HG02588 (cell line): Measurements from ENCODE around the gene OPTN.
"Not testable (repeated sequence)": the region's sequence is repeated elsewhere in the genome, so short reads cannot be mapped to it uniquely, and the experiment has no call there.

Experiments
- ATAC-seq: cut with Tn5 transposase; IDR thresholded peaks from one replicate; pipeline ENCODE4 v1.9.1; 2021; ENCODE audit warnings: mild to moderate bottlenecking, moderate library complexity; ENCODE audit not compliant: unreplicated experiment

OPTN gene

DNA sequence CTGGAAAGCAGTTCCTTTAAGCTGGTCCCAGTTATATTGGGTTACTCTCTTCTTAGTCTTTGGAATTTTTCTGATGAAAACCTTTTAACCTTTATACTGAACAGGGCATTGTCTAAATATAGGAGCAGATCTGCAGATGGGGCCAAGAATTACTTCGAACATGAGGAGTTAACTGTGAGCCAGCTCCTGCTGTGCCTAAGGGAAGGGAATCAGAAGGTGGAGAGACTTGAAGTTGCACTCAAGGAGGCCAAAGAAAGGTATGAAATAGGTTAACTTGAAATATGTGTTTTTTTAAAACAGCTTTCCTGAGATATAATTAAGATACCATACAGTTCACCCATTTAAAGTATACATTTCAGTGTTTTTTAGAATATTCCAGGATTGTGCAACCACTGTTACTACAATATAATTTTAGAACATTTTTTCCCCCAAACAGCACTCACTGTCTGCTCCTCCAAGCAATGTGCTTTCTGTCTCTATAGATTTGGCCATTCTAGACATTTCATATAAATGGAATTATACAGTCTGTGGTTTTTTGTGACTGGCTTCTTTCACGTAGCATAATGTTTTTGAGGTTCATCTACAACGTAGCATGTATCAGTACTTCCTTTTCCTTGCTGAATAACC, 18.9 kb downstream of the OPTN start:
- ATAC-seq: no peak

DNA sequence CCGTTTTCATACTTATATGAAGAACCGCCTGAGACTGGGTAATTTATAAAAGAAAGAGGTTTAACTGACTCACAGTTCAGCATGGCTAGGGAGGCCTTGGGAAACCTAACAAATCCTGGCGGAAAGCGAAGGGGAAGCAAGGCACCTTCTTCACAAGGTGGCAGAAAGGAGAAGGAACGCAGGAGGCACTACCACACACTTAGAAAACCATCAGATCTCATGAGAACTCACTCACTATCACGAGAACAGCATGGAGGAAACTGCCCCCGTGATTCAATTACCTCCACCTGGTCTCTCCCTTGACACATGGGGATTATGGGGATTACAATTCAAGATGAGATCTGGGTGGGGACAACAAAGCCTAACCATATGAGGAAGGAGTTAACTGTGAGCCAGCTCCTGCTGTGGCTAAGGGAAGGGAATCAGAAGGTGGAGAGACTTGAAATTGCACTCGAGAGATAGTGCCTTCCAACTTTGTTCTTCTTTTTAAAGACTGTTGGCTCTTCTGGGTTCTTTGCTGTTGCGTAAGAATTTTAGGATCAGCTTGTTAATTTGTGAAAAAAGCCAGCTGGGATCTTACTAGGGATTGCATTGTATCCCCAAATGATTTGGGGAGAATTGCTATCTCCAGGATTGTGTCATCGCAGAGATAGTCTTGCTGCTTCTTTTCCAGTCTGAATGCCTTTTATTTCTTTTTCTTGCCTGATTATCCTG, 21.0 kb downstream of the OPTN start:
- ATAC-seq: no peak

DNA sequence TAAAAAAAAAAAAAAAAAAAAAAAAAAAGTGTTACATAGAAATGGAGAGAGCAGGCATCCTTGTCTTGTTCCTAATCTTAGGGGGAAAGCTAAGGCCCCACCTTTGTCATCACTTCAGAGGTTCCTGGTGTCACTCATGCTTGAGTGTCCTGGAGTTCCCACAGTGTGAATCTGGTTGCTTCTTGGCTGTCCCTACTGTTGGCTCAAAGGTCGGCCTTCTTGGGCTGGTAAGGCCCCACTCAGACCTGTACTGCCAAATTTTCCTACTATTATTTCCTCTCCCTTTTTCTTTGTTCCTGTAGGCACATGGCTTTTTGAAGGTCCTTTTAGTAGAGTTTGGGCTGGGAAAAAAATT, 21.5 kb downstream of the OPTN start:
- ATAC-seq: no peak

DNA sequence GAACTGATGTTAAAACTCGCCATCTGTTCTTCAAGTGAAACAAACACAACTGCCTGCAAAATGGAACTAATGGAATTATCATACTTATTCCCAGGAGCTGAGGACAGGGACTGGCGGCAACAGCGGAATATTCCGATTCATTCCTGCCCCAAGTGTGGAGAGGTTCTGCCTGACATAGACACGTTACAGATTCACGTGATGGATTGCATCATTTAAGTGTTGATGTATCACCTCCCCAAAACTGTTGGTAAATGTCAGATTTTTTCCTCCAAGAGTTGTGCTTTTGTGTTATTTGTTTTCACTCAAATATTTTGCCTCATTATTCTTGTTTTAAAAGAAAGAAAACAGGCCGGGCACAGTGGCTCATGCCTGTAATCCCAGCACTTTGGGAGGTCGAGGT, 36.7 kb downstream of the OPTN start:
- ATAC-seq: no peak

DNA sequence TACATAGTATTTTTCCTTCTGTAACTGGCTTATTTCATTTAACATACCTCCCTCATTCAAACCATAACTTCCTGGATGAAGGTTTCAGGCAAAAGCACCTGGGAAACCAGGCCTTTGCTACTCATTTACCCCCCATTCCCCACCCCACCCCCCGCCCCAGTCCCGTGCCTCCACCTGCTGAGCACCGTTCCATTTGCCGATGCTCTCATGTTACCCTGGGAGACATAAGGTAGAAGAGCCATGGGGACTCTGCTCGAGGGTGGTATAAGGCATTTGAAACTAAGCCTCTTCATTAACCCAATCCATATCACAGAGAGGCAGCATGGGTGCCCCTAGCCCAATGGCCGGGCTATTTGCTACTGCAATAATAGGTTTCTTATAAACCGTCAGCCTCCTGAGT, 39.2 kb downstream of the OPTN start:
- ATAC-seq: no peak

DNA sequence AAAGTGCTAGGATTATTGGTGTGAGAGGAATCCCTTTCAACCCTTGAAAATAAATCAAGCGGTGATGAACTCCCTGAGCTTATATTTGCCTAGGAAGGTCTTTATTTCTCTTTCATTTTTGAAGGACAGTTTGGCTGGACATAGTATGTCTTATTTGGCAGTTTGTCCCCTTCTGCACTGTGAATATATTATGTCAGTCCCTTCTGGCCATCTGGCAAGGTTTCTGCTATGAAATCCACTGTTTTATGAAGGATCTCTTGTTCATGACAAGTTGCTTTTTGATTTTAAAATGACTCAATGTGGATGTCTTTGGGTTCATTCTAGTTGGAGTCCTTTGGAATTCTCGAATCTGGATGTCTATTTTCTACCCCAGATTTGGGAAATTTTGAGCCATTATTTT, 39.7 kb downstream of the OPTN start:
- ATAC-seq: no peak

DNA sequence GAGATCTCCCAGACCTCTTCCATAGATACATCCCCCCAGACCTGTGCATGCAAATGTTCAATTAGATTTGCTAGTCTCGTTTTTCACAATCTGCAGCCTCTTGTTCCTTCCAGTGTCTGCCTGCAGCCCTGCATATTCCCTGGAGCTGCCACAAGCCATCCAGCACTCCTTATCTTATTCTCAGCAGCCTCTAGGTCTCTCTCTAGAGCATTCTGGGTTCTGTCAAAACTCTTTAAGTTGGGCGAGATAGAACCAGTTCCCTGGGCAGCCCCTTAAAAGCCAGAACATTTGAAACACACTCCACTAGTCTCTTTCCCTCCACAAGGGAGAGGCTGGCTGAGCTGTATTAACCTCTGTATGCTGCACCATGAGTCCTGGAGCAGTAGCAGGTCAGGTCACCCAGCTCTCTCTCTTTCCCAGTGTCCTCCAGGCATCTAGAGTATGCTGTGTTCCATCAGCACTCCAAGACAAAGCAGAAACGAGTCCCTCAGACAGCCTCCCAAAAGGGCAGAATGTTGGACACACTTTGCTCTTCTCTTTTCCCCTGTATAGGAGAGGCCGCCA, 40.7 kb downstream of the OPTN start:
- no peak for ATAC-seq

DNA sequence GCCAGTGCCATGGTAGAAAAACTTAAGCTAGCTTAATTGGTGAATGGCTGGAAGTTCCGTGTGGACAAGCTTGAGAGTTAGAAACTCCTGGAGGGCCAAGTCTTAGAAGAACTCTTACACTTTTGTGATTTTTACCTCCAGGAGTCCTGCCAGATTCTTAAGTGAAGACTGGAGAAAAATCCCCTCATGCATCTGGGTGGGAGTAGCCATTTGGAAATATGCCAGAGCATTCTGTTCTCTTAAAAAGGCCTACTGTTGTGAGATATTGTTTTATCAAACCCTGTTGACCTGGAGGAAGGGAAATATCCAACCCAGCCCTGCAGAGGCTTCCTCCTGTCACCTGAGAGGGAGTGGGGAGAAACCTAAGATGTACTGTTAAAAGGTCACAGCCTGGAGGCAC, 43.8 kb downstream of the OPTN start:
- ATAC-seq: no peak

DNA sequence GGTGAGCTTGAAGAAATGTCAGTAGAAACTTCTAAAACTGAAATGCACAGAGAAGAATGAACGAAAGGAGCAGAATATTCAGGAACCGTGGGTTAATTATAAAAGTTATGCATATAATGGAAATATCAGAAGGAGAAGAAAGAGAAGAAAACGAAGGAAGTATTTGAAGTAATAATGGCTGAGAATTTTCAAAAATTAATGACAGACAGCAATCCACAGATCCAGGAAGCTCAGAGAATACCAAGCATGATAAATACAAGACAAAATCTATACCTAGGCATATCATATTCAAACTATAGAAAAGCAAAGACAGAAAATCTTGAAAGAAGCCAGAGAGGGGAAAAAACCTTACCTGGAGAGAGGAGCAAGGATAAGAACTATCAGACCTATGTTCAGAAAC, 44.9 kb downstream of the OPTN start:
- no peak for ATAC-seq

DNA sequence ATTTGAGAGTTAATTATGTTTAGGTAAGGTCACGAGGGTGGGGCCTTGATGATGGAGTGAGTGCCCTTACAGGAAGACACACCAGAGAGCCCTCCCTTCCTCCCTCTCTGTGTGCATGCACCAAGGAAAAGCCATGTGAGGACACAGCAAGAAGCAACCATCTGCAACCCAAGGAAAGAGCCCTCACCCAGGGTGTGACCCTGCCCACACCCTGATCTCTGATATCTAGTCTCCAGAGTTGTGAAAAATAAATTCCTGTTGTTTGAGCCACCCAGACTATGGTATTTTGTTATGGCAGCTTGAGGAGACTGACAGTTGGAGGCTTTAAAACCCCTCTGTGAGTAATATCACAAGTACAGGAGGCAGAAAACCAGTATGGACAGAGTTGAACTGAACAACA, 46.4 kb downstream of the OPTN start:
- no peak for ATAC-seq

DNA sequence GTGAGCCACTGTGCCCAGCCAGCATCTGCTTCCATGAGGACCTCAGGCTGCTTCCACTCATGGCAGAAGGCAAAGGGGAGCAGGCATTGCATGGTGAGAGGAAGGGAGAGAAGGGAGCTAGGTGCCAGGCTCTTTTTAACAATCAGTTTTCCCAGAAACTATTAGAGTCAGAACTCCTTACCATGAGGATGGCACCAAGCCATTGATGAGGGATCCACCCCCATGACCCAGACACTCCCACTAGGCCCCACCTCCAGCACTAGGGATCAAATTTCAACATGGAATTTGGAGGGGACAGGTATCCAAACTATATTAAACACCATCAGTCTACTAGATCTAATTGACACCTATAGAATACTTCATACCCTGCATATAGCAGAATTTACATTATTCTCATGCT, 47.2 kb downstream of the OPTN start:
- no peak for ATAC-seq

DNA sequence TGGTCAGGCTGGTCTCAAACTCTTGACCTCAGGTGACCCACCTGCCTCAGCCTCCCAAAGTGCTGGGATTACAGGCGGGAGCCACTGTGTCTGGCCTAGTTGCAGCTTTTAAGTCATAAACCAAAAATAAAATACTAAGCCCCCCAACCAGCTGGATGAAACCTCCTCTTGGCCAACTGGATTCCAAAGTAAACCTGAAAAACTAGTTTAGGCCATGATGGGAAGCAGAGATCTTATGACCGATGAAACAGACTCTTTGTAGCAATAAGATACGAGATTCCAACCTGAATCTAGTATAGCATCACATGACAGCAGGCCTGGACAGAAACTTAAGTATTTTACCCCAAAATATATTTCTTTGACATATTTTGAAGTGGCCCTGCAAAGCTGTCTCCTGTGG, 52.3 kb downstream of the OPTN start:
- no peak for ATAC-seq

DNA sequence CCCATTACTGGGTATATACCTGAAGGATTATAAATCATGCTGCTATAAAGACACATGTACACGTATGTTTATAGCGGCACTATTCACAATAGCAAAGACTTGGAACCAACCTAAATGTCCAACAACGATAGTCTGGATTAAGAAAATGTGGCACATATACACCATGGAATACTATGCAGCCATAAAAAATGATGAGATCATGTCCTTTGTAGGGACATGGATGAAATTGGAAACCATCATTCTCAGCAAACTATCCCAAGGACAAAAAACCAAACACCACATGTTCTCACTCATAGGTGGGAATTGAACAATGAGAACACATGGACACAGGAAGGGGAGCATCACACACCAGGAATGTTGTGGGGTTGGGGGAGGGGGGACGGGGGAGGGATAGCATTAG, 55.9 kb downstream of the OPTN start:
- ATAC-seq: not testable (repeated sequence)

DNA sequence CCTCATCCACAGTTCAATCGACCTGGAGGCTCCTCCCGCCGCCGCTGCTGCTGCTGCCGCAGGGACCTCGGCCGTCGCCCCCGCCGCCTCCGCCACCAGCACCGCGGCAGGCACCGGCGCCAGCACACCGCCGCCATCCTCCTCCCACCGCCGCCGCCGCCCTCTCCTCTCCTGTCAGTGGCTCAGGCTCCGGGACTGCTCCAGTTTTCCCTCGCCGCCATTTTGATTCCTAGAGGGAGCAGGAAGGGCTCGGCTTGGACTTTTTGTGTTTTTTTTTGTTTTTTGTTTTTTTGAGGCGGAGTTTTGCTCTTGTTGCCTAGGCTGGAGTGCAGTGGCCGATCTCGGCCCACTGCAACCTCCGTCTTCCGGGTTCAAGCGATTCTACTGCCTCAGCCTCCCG, 58.4 kb downstream of the OPTN start:
- no peak for ATAC-seq

DNA sequence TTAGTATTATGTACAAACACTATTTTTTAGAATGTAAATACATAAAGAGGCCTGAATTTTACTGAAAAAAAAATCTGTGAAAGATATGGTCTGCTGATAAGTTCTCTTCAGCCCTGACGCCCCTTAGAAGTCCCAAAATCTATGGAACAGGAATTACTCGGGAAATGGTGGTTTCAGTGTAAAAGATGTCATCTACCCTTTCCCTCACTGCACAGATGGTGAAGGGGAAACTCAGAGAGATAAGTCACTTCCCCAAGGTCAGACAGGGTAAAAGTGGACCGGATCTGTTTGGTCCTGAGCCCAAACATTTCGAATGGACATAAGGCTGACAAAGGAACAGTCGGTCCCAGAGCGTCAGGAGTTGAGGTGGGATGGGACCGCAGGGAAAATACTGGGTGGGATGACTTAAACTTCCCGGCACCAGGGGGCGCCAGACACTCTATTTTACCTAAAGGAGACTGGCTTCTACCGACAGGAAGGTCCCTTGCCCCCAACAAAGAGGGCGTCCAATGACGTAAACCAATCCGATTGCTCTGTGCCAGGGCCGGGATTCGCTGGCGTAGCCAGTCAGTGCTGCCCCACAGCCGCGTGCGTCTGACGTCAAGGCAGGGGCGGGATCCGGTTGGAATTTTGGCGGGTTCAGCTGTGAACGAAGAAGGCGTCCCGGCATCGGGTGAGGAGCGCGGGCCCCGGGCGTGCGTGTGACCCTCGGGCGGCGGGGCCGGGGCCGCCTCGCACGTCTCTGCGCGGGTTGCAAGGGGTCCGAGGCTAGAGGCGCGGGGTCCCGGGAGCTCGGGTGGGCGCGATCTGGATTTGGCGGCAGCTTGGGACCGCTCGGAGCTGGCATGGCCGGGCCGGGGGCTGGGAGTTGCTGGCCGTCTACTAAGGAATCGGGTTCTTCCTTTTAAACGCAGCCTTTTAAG, 61.2 kb downstream of the OPTN start, which contains the start of gene MCM10:
TSS of gene MCM10 (plus strand) at position 625 of the 923 bp plus-strand sequence. CDS start 2,645 bp downstream, outside the sequence.
- ATAC-seq: peak; percentile 100

DNA sequence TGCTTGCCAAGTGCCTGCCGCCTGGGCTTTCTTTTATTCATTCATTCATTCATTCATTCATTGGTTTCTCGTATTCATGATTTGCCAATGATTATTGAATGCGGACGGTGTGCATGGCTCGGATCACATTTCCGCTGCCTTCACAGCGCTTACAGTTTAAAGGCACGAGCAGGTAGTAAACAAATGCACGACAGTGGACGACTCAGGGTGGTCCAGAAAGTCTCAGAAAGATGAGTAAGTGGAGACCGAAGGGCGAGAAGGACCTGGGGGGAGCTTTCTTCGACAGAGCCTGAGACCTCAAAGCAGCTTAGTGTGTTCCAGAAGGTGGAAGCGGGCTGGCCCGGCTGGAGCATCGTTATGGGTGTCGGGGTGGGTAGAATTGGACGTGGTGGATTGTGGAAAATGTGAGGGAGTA, 61.9 kb downstream of the OPTN start:
- ATAC-seq: no peak

DNA sequence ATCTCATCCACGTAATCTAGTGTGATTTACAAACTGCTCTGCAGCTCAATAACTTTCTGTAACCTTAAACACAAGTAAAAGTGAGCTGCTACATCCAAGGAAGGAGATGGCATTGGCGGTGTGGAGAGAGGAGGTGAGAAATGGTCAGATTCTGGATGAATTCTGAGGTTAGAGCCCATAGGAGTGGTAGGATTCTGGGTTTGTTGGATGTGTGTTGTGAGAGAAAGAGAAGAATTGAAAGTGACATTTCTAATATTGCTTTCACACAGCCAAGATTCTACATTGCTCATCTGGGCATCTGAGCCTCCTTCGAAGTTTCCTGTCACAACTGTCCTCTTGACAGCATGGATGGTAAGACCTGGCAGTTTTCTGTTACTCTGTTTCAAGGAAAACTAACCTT, 63.9 kb downstream of the OPTN start:
- ATAC-seq: no peak

DNA sequence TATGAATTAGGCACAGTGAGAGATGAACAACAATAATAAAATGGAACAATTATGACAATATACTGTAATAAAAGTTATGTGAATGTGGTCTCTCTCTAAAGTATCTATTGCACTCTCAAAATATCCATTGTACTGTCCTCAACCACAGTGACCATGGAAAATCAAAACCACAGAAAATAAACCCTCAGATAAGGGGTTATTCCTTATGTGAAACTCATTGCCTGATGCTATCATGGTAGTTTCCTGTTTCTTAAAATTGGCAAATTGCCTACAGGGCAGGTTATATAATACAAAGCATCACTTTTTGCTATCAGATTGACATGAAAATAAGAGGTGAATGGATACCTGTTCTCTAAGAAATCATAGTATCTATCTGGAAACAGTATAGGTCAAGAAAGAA, 65.2 kb downstream of the OPTN start:
- no peak for ATAC-seq

DNA sequence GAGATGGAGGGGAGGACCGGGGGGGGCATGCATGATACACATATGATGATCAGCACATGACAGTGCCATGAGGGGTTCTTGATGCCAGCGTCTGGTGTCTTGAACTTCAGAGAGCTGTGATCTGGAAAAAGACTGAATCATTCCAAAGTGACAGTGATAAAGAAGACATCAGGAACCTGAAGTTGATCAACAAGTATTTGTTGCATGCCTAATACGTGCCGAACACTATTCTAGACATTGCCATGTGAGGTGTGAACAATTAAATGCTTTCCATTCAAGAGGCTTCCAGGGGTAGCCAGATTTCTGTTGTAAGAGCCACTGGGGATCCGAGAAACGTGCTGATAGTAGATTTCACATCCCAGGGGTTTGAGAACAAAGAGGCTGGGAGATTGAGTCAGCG, 67.6 kb downstream of the OPTN start:
- no peak for ATAC-seq

DNA sequence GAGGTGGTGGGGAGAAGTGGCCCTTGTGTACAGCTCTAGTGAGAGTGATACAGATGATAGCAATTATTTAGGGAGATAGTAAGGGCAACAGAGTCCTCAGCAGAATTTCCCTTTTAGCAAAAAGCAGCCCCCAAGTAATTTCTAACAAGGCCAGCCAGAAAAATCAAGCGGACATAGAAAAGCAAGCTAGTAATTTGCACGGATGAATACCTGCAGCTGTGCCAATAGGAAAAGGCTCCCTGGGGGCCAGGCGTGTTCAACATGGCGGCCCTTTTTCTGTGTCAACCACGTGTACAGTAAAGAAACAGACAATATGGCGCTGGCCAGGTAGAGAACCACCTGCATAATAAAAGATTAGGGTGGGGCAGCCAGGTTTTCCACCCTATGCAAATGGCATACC, 68.8 kb downstream of the OPTN start:
- ATAC-seq: no peak

DNA sequence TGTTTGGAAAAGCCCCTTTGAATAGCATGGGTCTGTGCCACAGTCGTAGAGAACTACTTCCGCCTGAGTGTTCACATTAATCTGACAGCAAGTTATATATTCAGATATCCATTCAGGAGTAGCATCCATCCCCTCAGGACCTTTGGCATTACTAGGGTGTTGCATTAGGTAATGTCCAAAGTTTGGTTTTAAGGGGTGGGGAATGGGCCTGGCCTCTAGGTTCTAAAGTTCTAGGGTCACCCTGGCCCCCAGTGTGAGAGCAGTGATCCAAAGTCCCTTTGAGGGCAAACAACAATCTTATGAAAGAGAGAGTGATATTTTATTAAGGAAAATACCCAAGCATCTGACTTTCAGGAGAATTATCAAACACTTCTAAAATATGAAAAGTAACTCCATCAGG, 73.7 kb downstream of the OPTN start:
- no peak for ATAC-seq

DNA sequence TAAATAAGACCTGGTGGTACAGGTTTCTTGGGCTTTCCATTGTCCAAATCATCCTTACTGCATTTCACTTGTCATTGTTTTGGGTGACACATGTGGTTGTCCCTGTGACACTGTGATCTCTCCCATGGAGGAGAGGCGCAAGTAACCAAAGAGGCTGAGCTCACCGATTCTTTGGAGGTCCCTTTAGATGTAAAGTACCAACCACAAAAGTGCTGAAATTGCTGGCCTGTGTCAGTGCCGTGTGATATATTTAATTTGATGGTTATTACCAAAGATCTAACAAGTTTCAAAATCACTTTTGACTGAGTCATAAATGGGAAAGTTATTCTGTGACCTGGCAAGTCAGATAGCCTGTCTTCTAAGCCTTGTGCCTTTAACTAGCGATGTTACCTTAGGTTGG, 80.8 kb downstream of the OPTN start:
- no peak for ATAC-seq
